OCI-LY7 (cell line): ENCODE results near the gene GPATCH8. TPM values are rescaled to one million over a fixed set of nuclear protein-coding genes. Genes with fewer than 3 reads are reported as not detected.
A peak's percentile ranks its signal among the peaks of the same experiment; 100 is the strongest.

Source experiments
- BruUV-seq: library from RNA; stranded (reverse); fragments of 400-500 nt; replicated peaks from 2 replicates; lab custom pipeline; 2021; lab: Mats Ljungman, UMichigan
- CTCF ChIA-PET: fragments of 300-600 bp; sonication (Branson Sonifier 250); formaldehyde crosslinking; loops from one replicate; lab custom pipeline; 2022; ENCODE audit warnings: antibody characterized with exemption; ENCODE audit not compliant: unreplicated experiment; lab: Charles Lee
- POLR2A ChIA-PET: fragments of 300-600 bp; sonication (Branson Sonifier 250); formaldehyde crosslinking; loops from one replicate; lab custom pipeline; 2022; ENCODE audit warnings: antibody characterized with exemption; lab: Charles Lee
- DNase-seq: peaks from one replicate; pipeline ENCODE4 v3.0.0-alpha.2; 2015; ENCODE audit warnings: low spot score
- H2AFZ ChIP-seq: fragments of 200-600 bp; sonication (generic), shearing (Covaris generic); 2 replicates; pipeline ENCODE4 v1.6.1; 2014; ENCODE audit warnings: mild to moderate bottlenecking, antibody characterized with exemption, low read length, moderate library complexity
- H3K27ac ChIP-seq: fragments of 200-600 bp; sonication (generic); 2 replicates; pipeline ENCODE4 v1.5.1; 2014; ENCODE audit warnings: mixed run types, low read depth, mild to moderate bottlenecking, moderate library complexity, low read length, inconsistent platforms; ENCODE audit not compliant: poor library complexity, severe bottlenecking
- H3K36me3 ChIP-seq: fragments of 200-600 bp; sonication (generic); 2 replicates; pipeline ENCODE4 v1.6.1; 2014; ENCODE audit warnings: mild to moderate bottlenecking, antibody characterized with exemption, low read length, moderate library complexity, mixed read lengths; ENCODE audit not compliant: insufficient read depth
- H3K4me1 ChIP-seq: fragments of 200-600 bp; sonication (generic); 2 replicates; pipeline ENCODE4 v1.5.1; 2014; ENCODE audit warnings: mild to moderate bottlenecking, low read length; ENCODE audit not compliant: insufficient read depth, poor library complexity, severe bottlenecking
- H3K4me2 ChIP-seq: fragments of 200-600 bp; sonication (generic); 2 replicates; pipeline ENCODE4 v1.6.1; 2014; ENCODE audit warnings: mild to moderate bottlenecking, low read length
- H3K4me3 ChIP-seq: fragments of 200-600 bp; sonication (generic); 2 replicates; pipeline ENCODE4 v1.5.1; 2014; ENCODE audit warnings: mild to moderate bottlenecking, low read depth, low read length; ENCODE audit not compliant: poor library complexity, severe bottlenecking
- H3K79me2 ChIP-seq: fragments of 200-600 bp; sonication (generic); 2 replicates; pipeline ENCODE4 v1.6.1; 2016; ENCODE audit warnings: low read depth, mild to moderate bottlenecking, low read length, moderate library complexity, mixed read lengths; ENCODE audit not compliant: insufficient read depth
- H3K9me2 ChIP-seq: fragments of 200-600 bp; sonication (generic); 2 replicates; pipeline ENCODE4 v1.6.1; 2016; ENCODE audit warnings: mild to moderate bottlenecking, low read length, mixed read lengths; ENCODE audit not compliant: insufficient read depth
- H3K9me3 ChIP-seq: fragments of 200-600 bp; sonication (generic); 2 replicates; pipeline ENCODE4 v1.6.1; 2014; ENCODE audit warnings: mild to moderate bottlenecking, mixed run types, low read length, mixed read lengths
- H4K20me1 ChIP-seq: fragments of 200-600 bp; sonication (generic); 2 replicates; pipeline ENCODE4 v1.6.1; 2014; ENCODE audit warnings: mild to moderate bottlenecking, antibody characterized with exemption, low read length, moderate library complexity, mixed read lengths; ENCODE audit not compliant: insufficient read depth
- EZH2phosphoT487 ChIP-seq: fragments of 200-600 bp; sonication (generic); IDR thresholded peaks from 2 replicates; pipeline ENCODE4 v1.6.1; 2018; ENCODE audit warnings: low read depth, borderline replicate concordance, mild to moderate bottlenecking, mixed run types, antibody characterized with exemption, low read length, moderate library complexity, mixed read lengths
- intact Hi-C: fragments of 100-400 bp; cut with micrococcal nuclease; formaldehyde crosslinking; loops from one replicate; pipeline ENCODE4 v1.10.0; 2022; ENCODE audit not compliant: unreplicated experiment
- total RNA-seq, 2 experiments: library from RNA; depleted of rRNA in 1 of 2; stranded (reverse); fragments of >200 nt in 1 of 2; shearing (Covaris generic) in 1 of 2; gene quantifications; 2 replicates each; pipeline ENCODE4 v1.2.3, GENCODE V29; 2014 to 2022
- TF ChIP-seq, protein P1 (sequence below): fragments of 200-600 bp; sonication (generic); conservative IDR thresholded peaks from 2 replicates; pipeline ENCODE4 v1.5.1; 2014; ENCODE audit warnings: mild to moderate bottlenecking, antibody characterized with exemption, low read length, moderate library complexity, mixed read lengths

Gene GPATCH8
- total RNA-seq, 2 experiments from 2014 or later = 24.7 to 61.1 TPM

DNA sequence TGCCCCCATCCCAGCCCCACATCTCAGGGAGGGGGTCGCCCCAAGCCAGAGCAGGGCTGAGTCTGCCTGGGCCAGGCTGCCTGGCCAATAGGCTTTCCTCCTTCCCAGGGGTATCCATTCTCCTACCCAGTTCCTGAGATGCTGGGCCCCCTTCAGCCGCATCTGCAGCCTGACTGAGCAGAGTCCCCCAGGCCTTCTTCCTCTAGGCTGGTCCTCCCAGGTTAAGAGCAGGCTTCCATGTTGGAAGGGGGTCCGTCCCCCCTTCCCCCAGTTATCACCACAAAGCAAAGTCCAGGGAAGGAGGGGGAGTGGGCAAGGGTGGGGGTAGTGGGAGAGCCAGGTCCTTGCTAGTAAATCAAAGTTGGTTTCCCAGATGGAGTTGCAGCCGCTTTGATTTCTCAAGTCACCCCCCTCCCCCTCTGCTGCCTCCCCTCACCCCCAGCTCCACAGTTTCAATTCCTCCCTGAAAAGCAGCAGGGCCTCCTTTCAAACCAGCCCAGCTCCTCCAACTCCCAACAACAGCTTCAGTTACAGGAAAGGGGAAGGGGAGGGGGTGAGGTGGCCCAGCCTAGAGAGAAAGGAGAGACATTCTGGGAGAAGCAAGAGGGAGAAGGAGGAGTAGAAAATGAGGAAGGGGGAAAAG, 44.5 kb upstream of the GPATCH8 start:
- peak overlapping the region; percentile 22; the same call in 1 of the 2 replicates for H3K4me2 ChIP-seq
- no peaks in the 10 kb centered on the region for H3K79me2 ChIP-seq
- BruUV-seq = no TSS peak
- ChIA-PET CTCF (no interaction called here), POLR2A (no interaction called here)
- no peaks in the 10 kb centered on the region for H3K36me3 ChIP-seq
- peaks cover 15% of the 10 kb centered on the region for H3K4me1 ChIP-seq
- DNase-seq = no peak
- no peaks in the 10 kb centered on the region for H4K20me1 ChIP-seq
- no peak overlapping the region for H3K4me3 ChIP-seq
- intact Hi-C loops = no loop called here
- no peak for TF ChIP-seq EZH2phosphoT487
- H3K27ac ChIP-seq = no peak overlapping the region
- H3K9me2 ChIP-seq = no peaks in the 10 kb centered on the region
- no peak overlapping the region for H2AFZ ChIP-seq
- no peaks in the 10 kb centered on the region for H3K9me3 ChIP-seq

DNA sequence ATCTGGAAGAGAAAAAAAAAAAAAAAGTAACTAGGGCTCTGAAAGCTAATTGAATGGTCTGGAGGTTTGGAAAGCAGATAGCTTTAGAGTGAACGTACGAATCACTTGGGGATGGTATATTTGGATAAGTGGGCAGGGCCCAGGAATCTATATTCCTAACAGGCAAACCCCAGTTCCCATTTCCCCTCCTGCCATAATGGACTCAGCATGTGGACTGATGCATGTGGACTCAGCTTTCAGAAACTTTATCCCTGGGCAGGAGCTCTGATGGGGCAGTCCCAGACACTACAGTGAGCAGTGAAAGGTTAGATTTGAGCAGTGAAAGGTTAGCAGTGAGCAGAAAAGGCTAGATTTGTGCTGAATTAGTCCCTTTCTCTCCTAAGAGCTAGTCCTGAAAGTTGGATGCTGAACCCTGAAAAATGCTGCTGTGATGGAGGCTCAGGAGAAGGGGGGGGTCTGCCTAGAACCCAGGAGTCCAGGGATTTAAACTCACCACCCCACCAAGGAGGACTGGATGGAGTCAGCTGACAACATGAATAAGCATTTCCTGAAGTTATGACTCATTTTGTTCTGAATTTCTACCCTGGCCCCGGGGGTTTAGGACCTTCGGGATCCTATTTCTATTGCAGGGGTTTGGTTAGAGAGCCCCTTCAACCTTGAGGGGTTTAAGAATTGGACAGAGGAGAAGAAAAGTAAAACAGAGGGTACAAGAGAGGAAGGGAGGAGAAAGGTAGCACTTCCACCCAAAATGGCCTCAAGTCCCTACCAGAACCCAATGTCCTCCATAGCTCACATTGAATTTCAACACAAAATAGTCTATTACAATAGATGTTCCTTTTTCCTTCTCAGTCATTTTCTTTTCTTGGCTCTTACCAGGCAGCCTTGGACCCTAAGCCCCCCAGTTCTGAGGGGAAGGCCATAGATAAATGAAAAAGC, 43.7 kb upstream of the GPATCH8 start:
- Histone ChIP-seq H3K4me2 (no peak overlapping the region), H3K9me2 (no peaks in the 10 kb centered on the region), H3K79me2 (no peaks in the 10 kb centered on the region), H4K20me1 (no peaks in the 10 kb centered on the region), H3K27ac (no peak overlapping the region), H3K9me3 (no peaks in the 10 kb centered on the region), H3K4me3 (no peak overlapping the region), H3K36me3 (no peaks in the 10 kb centered on the region), H3K4me1 (peaks cover 23% of the 10 kb centered on the region), H2AFZ (no peak overlapping the region)
- intact Hi-C loops = no loop called here
- BruUV-seq = no TSS peak
- POLR2A ChIA-PET = interaction anchor here (0.9 to 1.1 kb wide), 2 partner anchors 11 to 12 kb away, joined by 3 to 4 read pairs; no protein-coding TSS in a partner anchor
- CTCF ChIA-PET = no interaction called here
- no peak for DNase-seq
- TF ChIP-seq, protein P1, sequence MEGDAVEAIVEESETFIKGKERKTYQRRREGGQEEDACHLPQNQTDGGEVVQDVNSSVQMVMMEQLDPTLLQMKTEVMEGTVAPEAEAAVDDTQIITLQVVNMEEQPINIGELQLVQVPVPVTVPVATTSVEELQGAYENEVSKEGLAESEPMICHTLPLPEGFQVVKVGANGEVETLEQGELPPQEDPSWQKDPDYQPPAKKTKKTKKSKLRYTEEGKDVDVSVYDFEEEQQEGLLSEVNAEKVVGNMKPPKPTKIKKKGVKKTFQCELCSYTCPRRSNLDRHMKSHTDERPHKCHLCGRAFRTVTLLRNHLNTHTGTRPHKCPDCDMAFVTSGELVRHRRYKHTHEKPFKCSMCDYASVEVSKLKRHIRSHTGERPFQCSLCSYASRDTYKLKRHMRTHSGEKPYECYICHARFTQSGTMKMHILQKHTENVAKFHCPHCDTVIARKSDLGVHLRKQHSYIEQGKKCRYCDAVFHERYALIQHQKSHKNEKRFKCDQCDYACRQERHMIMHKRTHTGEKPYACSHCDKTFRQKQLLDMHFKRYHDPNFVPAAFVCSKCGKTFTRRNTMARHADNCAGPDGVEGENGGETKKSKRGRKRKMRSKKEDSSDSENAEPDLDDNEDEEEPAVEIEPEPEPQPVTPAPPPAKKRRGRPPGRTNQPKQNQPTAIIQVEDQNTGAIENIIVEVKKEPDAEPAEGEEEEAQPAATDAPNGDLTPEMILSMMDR = no peak
- TF ChIP-seq EZH2phosphoT487 = no peak

DNA sequence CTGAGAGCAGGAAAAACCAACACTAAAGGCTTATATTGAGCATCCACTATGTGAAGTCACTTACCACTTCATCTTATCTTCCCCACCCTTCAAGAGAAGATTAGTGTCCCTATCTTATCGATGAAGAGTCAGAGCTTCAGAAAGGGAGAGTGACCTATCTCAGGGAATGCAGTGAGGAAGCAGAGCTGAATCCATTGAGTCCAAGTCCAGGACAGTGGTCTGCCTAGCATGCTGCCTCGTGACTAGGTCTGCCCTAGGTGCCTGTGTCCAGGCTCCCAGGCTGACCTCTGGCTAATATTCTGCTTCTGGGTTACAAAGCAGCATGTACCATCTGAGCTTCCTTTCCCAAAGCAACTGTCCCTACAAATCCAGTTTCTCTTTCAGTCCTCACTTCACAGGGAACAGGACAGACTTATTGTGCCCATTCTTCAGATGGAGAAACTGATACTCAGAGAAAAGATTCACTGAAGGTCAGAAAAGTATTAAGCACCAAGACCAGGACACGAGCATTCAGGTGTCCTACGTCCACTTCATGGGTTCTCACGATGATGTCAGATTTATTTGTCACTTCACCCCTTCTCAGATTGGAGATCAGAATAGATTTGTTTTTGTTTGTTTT, 40.8 kb upstream of the GPATCH8 start:
- no peaks in the 10 kb centered on the region for H3K9me2 ChIP-seq
- intact Hi-C loops = no loop called here
- no peak overlapping the region for H2AFZ ChIP-seq
- CTCF ChIA-PET = no interaction called here
- H3K79me2 ChIP-seq = no peaks in the 10 kb centered on the region
- H3K4me1 ChIP-seq = peaks cover 24% of the 10 kb centered on the region
- no peak overlapping the region for H3K4me3 ChIP-seq
- no TSS peak for BruUV-seq
- no peak for DNase-seq
- H3K27ac ChIP-seq = no peak overlapping the region
- H3K4me2 ChIP-seq = no peak overlapping the region
- no peaks in the 10 kb centered on the region for H3K36me3 ChIP-seq
- TF ChIP-seq EZH2phosphoT487 = no peak
- TF ChIP-seq, protein P1 = no peak
- POLR2A ChIA-PET = interaction anchor here (0.6 to 0.7 kb wide), 4 partner anchors 10 to 1375 kb away, joined by 3 to 4 read pairs (median 4); no protein-coding TSS in a partner anchor
- no peaks in the 10 kb centered on the region for H4K20me1 ChIP-seq
- H3K9me3 ChIP-seq = no peaks in the 10 kb centered on the region
